GF-D8 (cell line): ENCODE results near the gene CYLD.
A peak's percentile ranks its signal among the peaks of the same experiment; 100 is the strongest.

Experiments used
- DNase-seq: peaks from one replicate; lab custom pipeline; 2025; lab: John Stamatoyannopoulos, UW

CYLD gene

DNA sequence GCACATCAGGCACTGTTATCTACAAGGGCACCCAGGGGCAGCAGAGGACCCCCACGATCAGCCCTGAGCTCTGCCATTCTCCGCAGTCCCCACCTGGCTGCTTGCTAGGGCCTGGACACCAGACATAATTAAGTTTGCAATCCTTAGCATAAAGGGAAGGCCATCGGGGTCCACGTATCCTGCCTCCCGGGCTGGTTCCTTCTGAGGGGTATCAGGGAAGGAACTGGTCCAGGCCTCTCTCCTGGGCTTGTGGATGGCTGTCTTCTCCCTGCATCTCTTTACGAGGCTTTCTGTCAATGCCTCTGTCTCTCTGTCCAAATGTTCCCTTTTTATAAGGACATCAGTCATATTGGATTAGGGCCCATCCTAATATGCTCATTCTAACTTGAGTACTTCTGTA is 77.8 kb downstream of the CYLD start:
- DNase-seq, result no peak

DNA sequence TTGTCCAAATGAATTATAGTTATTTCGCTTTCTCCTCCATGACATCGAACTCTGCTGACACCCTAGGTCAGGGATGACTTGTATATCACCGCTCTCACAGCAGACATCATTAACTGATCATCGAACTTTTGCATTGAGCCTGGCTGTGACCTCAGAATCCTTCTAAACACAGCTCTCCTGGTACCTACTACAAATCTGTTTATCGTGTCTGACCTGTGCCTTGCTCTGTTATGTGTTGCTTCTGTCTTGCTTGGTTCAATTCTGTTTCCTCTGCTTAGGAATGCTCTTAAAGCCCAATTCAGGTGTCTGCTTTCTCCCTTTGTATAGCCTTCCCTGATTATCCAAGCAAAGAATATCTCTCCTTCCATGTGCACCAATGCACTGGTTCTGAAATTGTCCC is 78.3 kb downstream of the CYLD start:
- no peak for DNase-seq

DNA sequence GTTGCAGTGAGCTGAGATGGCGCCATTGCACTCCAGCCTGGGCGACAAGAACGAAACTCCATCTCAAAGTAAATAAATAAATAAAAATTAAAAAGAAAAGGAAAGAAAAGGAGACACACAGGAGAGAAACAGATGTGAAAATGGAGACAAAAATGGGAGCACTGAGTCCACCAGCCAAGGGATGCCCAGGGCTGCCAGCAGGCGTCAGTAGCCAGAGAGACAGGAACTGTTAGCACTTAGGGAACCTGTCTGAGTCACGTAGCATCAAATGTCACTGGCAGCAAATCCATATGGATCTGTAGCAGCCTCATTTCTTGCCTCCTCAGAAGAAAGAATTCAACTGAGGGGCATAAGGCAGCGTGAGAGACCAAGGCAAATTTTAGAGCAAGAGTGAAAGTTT is 79.7 kb downstream of the CYLD start:
- DNase-seq, result no peak

DNA sequence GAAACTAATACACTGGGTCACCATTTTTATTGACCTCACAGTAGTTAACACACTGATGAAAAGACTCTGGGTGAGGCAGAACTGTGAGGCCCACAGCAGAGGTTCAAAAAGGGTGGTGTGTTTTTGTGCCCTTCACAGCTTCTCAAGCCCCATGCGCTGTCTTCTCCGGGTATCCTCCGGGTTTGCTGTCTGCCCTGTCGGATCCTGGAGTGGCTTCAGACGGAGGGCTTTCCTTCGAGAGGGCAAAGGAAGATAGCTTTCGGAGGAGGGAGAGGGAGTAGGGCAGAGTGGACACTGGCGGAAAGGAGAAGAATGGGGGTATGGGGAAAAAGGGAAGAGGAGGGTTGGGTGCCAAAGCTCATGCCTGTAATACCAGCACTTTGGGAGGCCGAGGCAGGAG is 80.8 kb downstream of the CYLD start:
- DNase-seq, result no peak

GRCh38 chr16:50826797-50827316 is 85.0 kb downstream of the CYLD start:
- no peak for DNase-seq

DNA sequence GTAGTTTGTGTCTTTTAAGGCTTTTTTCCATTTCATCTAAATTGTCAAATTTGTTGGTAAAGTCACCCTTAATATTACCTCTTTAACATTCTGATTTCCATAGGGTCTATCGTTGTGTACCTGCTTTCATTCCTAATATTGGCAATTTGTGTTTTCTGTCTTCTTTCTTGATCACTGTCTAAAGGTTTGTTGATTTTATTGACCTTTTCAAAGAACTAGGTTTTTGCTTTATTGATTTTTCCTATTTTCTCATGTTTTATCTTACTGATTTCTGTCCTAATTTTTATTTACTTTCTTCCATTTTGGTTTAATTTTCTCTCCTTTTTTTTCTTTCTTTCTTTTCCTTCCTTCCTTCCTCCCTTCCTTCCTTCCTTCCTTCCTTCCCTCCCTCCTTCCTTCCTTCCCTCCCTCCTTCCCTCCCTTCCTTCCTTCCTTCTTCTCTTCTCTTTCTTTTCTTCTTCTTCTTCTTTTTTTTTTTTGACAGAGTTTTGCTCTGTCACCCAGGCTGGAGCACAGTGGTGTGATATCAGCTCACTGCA is 86.3 kb downstream of the CYLD start:
- no peak for DNase-seq

GRCh38 chr16:50830698-50831097 is 88.8 kb downstream of the CYLD start:
- DNase-seq, result no peak

DNA sequence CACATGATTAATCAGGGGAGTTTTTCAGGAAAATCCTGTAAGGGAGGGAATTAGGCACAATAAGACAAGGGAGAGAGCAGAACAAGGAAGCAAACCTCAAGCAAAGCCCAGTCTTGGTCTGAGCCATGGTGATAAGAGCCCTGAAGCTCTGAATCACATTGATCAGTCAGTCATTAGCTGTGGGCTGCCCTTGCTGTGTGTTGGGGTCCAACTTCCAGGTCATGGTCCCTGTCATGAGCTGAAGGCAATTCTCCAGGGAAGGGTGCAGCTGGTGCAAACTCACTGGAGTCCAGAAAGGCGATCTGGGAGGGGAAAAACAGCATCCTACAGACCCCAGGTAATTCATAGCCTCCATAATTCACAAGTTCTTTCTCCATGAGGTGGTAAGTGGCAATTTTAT is 89.9 kb downstream of the CYLD start:
- no peak for DNase-seq

DNA sequence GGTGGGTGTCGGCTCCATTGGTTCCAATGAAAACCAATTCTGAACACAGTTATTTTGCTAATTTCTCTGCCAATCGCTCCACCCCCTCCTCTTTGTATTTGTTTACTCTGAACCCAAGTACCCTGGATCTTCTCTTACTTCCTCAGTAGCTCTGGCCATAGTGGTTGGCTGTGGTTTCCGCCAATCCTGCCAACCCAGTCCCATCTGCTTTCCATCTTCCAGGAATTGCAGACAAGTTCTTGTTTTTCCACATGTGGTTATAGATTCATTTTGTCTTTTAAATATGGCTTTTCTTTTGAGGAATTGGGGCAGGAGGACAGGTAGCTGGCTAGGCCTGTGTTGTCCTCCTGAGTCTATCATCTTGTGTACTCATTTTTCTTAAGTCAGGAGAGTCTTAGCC is 92.0 kb downstream of the CYLD start:
- no peak for DNase-seq

DNA sequence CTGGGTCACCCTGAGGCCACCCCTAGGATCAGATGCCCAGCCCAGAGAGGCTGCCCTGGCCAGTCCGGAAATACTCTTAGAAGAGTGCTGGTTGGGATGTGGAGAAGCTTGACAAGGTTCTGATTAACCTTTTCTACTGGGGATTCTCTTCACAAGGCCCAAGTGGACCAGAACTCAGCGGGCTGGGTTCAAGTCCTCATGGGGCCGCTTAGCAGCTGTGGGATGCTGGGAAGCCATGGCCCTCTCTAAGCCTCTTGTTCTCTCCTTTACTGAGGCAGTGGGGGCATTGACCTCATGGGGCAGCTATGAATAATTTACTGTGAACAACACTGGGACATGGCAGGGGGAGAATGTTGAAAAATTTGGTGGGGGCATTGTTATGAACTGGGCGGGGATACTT is 92.8 kb downstream of the CYLD start:
- no peak for DNase-seq

DNA sequence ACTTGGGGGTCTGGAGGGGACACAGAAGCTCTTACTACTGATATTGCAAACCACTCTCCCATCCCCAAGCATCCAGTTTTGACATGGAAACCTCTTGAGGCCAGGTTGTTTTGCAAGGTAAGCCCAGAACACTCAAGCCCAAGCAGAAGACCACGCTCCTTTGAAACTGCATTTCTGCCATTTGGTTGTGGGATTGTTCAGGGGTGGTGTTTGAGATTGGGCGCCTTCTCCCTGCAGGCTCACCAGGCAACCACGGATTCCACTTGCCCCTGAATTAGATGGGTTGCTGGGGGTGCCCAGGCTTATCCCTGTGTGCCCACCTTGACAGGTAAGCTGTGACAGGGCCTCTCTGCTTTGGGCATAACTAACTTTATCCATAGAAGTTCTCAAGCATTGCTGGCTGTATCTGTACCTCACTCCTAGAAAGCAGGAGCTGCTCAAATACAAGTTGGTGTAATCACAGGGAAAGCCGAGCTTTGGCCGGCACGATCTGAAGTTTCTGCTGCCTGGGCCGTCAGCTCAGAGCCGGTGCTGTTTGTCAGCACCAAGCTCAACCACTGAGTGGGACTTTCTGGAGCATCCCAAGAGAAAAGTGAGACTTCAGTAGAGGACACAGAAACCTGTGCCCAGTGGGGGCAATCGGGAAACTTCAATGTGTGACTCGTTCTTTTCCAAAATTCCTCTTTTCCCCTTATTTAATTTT is 93.6 kb downstream of the CYLD start:
- DNase-seq, result no peak

- no peak for DNase-seq
These were observed 94.3 kb downstream of the CYLD start for GRCh38 chr16:50836121-50836621.

- no peak for DNase-seq
These were observed 95.4 kb downstream of the CYLD start for GRCh38 chr16:50837324-50837723.

GRCh38 chr16:50838165-50838564 is 96.3 kb downstream of the CYLD start:
- peak; percentile 40 for DNase-seq

GRCh38 chr16:50838885-50839284 is 97.0 kb downstream of the CYLD start:
- no peak for DNase-seq

DNA sequence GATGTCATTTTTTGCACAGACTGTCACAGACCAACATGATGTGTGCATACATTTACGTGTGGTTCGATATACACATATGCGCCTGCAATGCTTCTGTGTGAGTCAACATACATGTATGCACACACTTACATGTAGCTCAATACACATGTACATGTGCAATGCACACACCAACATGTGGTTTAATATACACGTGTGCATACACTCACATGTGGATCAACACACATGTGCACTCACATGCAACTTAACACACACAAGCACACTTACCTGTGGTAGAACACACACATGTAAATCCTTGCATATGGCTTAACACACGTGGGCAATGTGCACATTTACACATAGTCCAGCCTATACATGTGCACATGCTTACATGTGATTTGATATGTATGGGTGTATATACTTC is 97.5 kb downstream of the CYLD start:
- no peak for DNase-seq

DNA sequence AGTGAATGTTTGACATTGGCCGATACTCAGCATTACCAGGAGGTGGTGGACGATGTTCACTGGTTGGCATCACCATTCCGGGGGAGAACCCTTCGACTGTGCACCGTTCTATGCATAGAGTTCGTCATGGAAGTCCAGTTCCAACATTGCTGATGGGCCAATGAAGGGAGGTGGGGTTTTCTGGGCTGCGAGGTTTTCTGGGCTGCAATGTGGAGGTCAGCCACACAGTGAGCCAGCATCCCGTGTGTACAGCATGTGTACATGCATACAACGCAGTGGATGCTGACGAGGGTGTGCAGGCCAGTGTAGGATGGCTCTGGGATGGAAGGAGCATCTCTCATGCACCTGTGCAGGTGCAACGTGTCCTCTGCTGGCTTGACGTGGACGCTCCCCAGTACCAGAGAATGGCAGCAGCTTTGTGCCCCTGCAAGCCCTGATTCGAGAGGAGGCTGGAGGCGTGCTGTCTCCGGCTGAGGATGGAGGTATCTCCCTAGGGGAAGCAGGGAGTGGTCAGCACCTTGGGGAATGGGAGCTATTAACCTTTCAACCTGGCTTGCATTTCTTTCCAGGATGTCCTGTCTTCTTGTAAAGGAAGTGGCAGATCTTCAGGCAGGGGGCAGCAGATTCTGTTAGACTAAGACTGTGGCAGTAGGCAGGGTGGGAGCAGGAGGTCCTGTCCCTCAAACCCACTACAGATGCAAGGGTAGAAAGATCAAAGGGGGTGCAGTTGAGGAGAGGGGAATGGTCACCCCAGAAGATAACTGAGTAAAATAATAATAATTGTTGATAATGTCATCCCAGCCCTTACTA is 98.2 kb downstream of the CYLD start:
- no peak for DNase-seq

DNA sequence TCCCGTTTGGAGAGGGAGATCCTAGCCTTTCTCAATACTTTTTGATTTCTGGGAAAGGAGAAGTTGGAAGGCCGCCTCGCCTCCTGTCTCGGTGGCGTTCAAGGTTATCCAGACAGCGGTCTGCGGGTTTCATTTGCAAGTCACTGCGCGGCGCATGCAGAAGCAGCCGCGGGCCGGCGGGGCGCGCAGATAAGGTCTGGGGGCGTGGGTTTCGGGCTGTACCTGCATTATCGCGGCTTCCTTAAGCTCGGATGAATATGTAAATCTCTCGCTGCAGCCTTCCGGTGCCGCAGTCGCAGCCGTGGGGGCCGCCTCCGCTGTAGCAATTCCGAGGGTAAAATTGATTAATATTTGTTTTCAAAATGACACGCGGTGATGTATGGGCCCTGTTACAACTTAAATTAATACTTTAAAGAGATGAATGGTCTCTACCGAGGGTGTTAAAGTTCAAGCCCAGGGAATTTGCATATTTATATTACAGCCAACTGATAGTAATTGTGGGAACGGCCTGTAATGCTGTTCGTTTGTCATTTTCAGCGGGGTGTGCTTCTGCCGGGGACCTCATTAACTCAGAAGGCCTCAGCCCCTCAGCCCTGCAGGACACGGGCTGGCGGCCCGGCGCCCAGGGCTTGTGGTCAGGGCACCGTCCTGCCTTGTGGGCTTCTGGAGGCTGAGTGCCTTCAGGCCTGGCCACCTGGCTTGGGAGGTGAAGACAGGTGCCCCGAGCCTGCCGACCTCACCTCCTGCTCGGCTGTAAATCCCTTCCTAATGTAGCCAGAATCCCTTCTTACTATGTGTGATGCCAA is 99.4 kb downstream of the CYLD start:
- DNase-seq, result no peak

- no peak for DNase-seq
These were observed 100.2 kb downstream of the CYLD start for GRCh38 chr16:50842013-50842505.

DNA sequence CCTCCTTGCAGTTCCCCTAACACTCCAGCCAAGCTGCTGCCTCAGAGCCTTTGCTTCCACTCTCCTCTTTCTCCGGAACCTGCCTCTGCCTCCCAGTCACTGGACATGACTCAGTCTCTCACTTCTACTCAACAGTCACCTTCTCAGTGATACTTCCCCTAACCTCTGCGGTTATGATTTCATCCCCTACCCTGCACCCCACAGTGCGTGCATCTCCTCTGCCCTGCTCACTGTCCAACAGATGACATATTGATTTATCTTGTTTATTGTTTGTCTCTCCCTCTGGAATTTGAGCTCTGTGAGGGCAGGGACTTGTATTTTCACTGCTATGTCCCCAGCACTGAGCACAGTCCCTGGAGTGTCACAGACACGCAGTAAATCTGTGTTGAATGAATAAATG is 100.7 kb downstream of the CYLD start:
- no peak for DNase-seq

DNA sequence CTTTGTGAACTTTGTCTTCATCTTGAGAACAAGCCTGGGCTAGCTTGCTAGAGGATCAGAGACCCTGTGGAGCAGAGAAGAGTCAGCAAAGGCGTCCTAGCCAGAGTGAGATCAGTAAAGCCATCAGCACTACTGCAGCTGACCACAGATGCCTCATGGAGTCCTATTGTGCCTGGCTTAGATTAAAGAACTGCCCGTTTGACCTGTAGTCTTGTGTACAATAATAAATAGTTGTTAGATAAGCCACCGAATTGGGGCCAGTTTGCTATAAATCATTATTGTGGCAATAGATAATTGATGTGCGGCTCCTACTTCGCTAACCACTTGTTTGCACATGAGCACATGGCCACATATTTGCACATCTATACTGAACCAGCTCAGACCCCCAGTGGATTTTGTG is 103.0 kb downstream of the CYLD start:
- no peak for DNase-seq

DNA sequence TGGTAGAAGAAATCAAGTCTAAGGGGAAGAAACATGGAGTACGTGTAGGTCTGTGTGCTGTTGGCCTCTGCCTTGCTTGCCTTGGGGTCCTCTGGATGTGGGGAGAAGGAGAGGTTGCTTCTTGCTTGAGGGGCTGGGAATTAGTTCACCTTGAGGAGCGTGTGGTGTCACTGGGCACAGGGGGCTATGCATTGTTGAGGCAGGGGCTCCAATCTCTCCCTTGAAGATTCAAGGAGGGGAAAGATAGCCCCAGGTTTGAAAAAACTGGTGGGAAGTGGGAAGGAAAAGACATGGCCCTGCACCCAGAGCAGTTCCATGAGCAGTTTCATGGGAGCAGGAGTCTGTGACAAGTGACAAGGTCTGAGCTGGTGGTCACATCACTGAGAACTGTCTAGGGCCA is 103.4 kb downstream of the CYLD start:
- DNase-seq, result no peak
